ENCODE data around the gene PPP2R5B. TPM values are rescaled to one million over a fixed set of nuclear protein-coding genes. Genes with fewer than 3 reads are reported as not detected.
A peak's percentile ranks its signal among the peaks of the same experiment; 100 is the strongest.

The PPP2R5B gene
- total and polyA plus RNA-seq, 9 of the 15 experiments (the other 6 are each of a cell fraction or from before 2014, with no cell fraction given): 0.10 to 7.8 (median 3.3) TPM

DNA sequence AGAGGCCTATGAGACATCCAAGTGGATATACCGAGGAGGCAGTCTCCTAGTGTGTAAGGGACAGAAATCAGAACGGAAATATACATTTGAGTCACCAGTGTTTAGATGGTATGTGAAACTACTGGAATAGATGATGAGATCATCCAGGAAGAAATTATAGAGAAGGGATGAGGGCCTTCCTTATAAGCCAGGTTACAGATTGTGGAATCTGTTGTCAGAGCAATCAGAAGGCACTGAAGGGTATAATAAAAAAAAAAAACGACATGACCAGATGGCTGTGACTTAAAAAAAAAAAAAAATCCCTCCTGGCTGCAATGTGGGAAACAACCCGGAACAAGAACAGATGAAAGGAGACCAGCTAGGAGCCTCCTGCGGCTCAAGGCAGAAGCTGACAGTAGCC, 44.7 kb downstream of the PPP2R5B start:
- 12% methylated on average over 5 of the region's 5 CpGs for WGBS (ENCODE audit: insufficient coverage, low coverage, missing lambda C conversion rate)
- BruUV-seq (replicated peaks): no TSS peak
- ChIA-PET CTCF (ENCODE audit: low intra/inter-chr PET ratio) (no interaction called here), POLR2A (interaction anchor here (0.7 to 0.8 kb wide), 2 partner anchors 15 to 43 kb away, joined by 3 read pairs; no protein-coding TSS in a partner anchor)
- H3K4me2 ChIP-seq (ENCODE audit: insufficient read depth, low read length): no peak overlapping the region
- no peaks in the 10 kb centered on the region for H3K9me1 ChIP-seq (ENCODE audit: control insufficient read depth, insufficient read depth, low read length)
- H3K4me1 ChIP-seq (replicated peaks in 1 of 2; ENCODE audit: control insufficient read depth in 2 of 2, insufficient read depth in 2 of 2, low read length in 2 of 2): peaks cover 4 to 12% of the 10 kb centered on the region in 2 experiments; a peak in 4 of 5 replicates
- FAIRE-seq (no peak), DNase-seq (ENCODE audit: extremely low read depth in 1 of 4, low spot score in 3 of 4) (no peak), ATAC-seq (no peak)
- H3K9ac ChIP-seq (ENCODE audit: insufficient read depth in 1 of 2, low read depth in 2 of 2, low read length in 2 of 2): no peak overlapping the region
- no peak overlapping the region for H3K27ac ChIP-seq (ENCODE audit: extremely low read depth, low read depth, low read length)
- no peak overlapping the region for H3K4me3 ChIP-seq
- intact Hi-C loops (cut with micrococcal nuclease) (no loop called here), in situ Hi-C loops (cut with MboI) (no loop called here)
- no peaks in the 10 kb centered on the region for H3K36me3 ChIP-seq (ENCODE audit: control insufficient read depth, insufficient read depth, low read length)
- H3K79me2 ChIP-seq (ENCODE audit: control insufficient read depth, insufficient read depth, low read length): no peaks in the 10 kb centered on the region
- no peaks in the 10 kb centered on the region for H3K9me3 ChIP-seq (replicated peaks; ENCODE audit: control insufficient read depth, insufficient read depth, low read depth, low read length)
- H2AFZ ChIP-seq (ENCODE audit: low read depth, low read length): no peak overlapping the region
- H4K20me1 ChIP-seq (replicated peaks; ENCODE audit: control insufficient read depth, insufficient read depth, low read length): no peaks in the 10 kb centered on the region
- H3K27me3 ChIP-seq (ENCODE audit: control insufficient read depth in 2 of 2, insufficient read depth in 2 of 2, low read length in 2 of 2): no peaks in the 10 kb centered on the region
- TF ChIP-seq PHB2 (IDR thresholded peaks at IDR 0.05; ENCODE audit: low read depth) (no peak), GABPA (tag; conservative IDR thresholded peaks at IDR 0.05; ENCODE audit: low read depth) (no peak), MEIS2 (IDR thresholded peaks at IDR 0.05; ENCODE audit: partially characterized antibody) (no peak), CEBPG (CRISPR knock-in tag; IDR thresholded peaks at IDR 0.05) (no peak), CEBPG (tag; conservative IDR thresholded peaks at IDR 0.05 in 1 of 2, IDR thresholded peaks at IDR 0.05 in 1 of 2) (peak in 1 of 2 experiments; percentile 24; a peak in 1 of 4 replicates), CHD1 (IDR thresholded peaks at IDR 0.05; ENCODE audit: low read length) (no peak), SRSF7 (optimal IDR thresholded peaks at IDR 0.05; ENCODE audit: low read depth, low read length) (no peak), HMGN3 (IDR thresholded peaks at IDR 0.05; ENCODE audit: borderline replicate concordance, extremely low read depth, insufficient read length, low read depth, low read length) (no peak), EGR1 (conservative IDR thresholded peaks at IDR 0.05) (no peak), RHOXF2B (CRISPR knock-in tag; conservative IDR thresholded peaks at IDR 0.05) (no peak), JUN (IDR thresholded peaks at IDR 0.05; ENCODE audit: borderline replicate concordance, low read depth, low read length) (0 out of 2 replicates have a peak, but pooled peaks have one; percentile 53), JUN (CRISPR knock-in tag; IDR thresholded peaks at IDR 0.05; ENCODE audit: borderline replicate concordance) (no peak)
- TF ChIP-seq, protein P1, sequence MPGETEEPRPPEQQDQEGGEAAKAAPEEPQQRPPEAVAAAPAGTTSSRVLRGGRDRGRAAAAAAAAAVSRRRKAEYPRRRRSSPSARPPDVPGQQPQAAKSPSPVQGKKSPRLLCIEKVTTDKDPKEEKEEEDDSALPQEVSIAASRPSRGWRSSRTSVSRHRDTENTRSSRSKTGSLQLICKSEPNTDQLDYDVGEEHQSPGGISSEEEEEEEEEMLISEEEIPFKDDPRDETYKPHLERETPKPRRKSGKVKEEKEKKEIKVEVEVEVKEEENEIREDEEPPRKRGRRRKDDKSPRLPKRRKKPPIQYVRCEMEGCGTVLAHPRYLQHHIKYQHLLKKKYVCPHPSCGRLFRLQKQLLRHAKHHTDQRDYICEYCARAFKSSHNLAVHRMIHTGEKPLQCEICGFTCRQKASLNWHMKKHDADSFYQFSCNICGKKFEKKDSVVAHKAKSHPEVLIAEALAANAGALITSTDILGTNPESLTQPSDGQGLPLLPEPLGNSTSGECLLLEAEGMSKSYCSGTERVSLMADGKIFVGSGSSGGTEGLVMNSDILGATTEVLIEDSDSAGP (CRISPR knock-in tag; IDR thresholded peaks at IDR 0.05): no peak
- TF ChIP-seq, protein P2, sequence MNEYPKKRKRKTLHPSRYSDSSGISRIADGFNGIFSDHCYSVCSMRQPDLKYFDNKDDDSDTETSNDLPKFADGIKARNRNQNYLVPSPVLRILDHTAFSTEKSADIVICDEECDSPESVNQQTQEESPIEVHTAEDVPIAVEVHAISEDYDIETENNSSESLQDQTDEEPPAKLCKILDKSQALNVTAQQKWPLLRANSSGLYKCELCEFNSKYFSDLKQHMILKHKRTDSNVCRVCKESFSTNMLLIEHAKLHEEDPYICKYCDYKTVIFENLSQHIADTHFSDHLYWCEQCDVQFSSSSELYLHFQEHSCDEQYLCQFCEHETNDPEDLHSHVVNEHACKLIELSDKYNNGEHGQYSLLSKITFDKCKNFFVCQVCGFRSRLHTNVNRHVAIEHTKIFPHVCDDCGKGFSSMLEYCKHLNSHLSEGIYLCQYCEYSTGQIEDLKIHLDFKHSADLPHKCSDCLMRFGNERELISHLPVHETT (CRISPR knock-in tag; conservative IDR thresholded peaks at IDR 0.05 in 1 of 2, IDR thresholded peaks at IDR 0.05 in 1 of 2): no peak
- TF ChIP-seq, protein P3, sequence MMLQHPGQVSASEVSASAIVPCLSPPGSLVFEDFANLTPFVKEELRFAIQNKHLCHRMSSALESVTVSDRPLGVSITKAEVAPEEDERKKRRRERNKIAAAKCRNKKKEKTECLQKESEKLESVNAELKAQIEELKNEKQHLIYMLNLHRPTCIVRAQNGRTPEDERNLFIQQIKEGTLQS (IDR thresholded peaks at IDR 0.05): peak; percentile 82
- TF ChIP-seq, protein P3 (CRISPR knock-in tag; conservative IDR thresholded peaks at IDR 0.05): no peak
- TF ChIP-seq, protein P4, sequence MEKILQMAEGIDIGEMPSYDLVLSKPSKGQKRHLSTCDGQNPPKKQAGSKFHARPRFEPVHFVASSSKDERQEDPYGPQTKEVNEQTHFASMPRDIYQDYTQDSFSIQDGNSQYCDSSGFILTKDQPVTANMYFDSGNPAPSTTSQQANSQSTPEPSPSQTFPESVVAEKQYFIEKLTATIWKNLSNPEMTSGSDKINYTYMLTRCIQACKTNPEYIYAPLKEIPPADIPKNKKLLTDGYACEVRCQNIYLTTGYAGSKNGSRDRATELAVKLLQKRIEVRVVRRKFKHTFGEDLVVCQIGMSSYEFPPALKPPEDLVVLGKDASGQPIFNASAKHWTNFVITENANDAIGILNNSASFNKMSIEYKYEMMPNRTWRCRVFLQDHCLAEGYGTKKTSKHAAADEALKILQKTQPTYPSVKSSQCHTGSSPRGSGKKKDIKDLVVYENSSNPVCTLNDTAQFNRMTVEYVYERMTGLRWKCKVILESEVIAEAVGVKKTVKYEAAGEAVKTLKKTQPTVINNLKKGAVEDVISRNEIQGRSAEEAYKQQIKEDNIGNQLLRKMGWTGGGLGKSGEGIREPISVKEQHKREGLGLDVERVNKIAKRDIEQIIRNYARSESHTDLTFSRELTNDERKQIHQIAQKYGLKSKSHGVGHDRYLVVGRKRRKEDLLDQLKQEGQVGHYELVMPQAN (IDR thresholded peaks at IDR 0.05; ENCODE audit: borderline replicate concordance): no peak
